Erythroblast (primary cell): Measurements from ENCODE around the gene PCGF2.

Experiments
- DNase-seq, 2 experiments: peaks; one replicate each; lab custom pipeline; 2025; lab: John Stamatoyannopoulos, UW
- GATA1 ChIP-seq: IDR thresholded peaks from 2 replicates; pipeline ENCODE4 v1.6.1; 2011; ENCODE audit warnings: low read depth, mild to moderate bottlenecking, control low read depth, low read length, moderate library complexity
- POLR2A ChIP-seq: IDR thresholded peaks from 2 replicates; pipeline ENCODE4 v1.6.1; 2011; ENCODE audit warnings: mild to moderate bottlenecking, low read length

Gene PCGF2

GRCh38 chr17:38710604-38710962 is 37.6 kb downstream of the PCGF2 start:
- no peak for DNase-seq
- TF ChIP-seq POLR2A (no peak), GATA1 (no peak)

GRCh38 chr17:38709864-38710603 is 38.1 kb downstream of the PCGF2 start:
- DNase-seq = no peak
- TF ChIP-seq GATA1 (no peak), POLR2A (no peak)

GRCh38 chr17:38709104-38709820 is 38.9 kb downstream of the PCGF2 start:
- no peak for TF ChIP-seq POLR2A
- DNase-seq = no peak

DNA sequence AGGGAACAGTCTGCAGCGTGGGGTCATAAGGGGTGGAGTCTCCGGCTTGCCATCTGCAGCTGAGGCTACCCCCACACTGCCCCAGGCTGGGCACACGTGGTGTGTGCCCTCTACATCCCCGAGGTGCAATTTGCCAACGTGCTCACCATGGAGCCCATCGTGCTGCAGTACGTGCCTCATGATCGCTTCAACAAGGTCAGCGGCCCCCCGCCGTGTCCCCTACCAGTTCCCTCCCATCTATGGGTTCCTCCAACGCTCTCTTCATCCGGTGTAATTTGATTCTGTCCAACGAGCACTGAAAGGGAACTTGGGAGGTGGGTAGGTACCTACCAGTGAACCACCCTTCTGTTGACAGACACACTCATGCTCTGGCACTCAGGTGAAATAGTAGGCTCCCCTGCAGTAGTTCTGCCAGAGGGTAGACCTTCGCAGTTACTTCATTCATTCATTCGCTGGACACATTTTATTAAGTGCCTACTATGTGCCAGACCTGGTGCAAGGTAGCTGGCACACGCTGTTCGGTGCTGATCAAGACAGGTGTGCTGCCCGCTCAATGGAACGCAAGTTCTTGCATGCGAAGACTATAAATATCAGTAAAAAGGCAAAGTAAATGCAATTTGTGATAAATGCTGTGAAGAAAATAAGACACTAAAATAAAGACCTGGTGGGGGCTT is 40.3 kb downstream of the PCGF2 start:
- TF ChIP-seq POLR2A (no peak), GATA1 (no peak)
- no peak for DNase-seq

- no peak for TF ChIP-seq GATA1
- no peak for TF ChIP-seq POLR2A
- peak; percentile 25 to 32 for DNase-seq
Measured at GRCh38 chr17:38706505-38707216, 41.5 kb downstream of the PCGF2 start.

DNA sequence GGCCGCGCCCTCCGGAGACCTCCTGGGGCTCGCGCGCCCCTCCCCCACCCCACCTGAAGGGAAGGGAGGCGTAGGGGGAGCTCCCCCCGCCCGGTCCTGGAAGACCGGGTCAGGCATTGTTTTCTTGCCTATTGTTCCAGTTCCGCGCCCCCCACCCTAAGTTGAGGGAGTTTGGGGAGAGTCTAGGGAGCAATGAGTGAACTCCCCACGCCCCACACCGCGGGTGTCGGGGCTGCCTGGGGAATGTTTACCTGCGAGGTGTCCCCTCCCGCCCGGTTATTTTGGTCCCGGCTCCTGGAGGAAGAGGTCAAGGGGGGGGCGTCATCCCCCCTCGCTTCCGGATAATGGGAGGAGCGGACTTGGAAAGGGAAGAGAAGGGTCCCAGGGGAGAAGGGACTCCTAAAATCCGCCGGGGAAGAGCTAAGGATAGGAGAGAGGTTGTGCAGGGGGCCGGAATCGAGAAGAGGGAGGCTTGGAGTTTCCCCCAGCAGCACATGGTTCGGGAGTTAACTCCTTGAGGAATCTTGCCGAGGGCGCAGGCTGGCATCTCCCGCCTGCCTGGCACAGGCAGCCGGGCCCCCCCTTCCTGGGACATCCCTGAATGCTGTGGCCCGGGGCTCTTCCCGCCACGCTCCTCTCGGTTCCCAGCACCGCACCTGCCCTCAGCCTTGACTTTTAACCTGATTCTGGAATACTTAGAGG is 42.2 kb downstream of the PCGF2 start:
- TF ChIP-seq POLR2A (no peak), GATA1 (no peak)
- no peak for DNase-seq

DNA sequence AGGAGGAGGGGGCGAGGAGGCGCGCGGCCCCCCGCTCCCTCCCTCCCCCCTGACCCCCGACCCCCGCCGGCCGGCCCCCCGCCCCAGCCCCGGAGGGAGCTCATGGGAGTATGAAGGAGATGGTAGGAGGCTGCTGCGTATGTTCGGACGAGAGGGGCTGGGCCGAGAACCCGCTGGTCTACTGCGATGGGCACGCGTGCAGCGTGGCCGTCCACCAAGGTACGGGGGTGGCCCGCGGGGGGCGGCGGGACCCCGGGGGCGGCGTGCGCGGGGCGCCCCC is 42.7 kb downstream of the PCGF2 start:
- peak; percentile 50 to 57 for DNase-seq
- no peak for TF ChIP-seq POLR2A

DNA sequence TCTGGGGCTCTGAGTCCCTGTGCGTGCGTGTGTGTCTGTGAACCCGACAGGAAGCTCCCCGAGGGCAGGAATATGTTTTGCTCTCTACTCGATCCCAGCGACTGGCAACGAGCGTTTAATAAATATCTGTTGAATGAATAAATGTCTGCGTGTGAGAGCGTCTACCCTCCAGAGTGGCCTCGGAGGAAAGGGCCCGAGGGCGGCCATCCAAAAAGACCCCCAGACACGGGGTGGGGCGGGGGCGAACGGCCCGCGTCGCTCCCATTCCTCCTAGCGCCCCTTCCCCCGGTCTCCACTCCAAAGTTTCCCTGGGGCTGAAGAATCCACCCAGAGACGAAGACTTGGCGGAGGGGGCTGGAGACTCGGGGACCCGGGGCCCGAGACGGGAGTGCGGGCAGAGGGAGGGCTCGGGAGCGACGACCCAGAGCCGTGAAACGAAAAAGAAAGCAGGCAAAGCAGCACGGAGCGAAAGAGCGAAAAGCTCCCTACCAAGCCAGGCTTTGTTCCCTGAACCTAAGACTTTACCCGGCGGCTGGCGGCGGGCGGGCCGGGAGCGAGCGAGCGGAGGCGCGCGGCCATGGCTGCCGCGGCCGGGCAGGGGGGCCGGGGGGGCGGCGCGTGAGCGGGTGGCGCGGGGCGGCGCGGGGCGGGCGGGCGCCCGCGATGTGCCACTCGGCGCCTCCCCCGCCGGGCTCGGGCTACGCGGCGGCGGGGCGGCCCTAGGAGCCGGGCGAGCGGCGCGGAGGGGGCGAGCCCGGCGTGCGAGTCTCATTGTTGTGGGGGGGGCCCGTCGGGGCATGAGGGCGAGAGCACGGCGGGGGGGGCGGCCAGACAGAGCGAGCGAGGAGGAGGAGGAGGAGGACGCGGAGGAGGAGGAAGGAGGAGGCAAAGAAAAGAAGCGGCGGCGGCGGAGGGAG is 43.3 kb downstream of the PCGF2 start, which contains the start of gene MLLT6:
Gene MLLT6, plus strand, starts transcription at position 668 of the 917 bp plus-strand sequence. CDS start 360 bp downstream, outside the sequence.
- DNase-seq = peak; percentile 83 to 90
- TF ChIP-seq GATA1 = no peak
- TF ChIP-seq POLR2A = peak; percentile 42

GRCh38 chr17:38703742-38704605 is 44.2 kb downstream of the PCGF2 start:
- DNase-seq = peak; percentile 67 to 72
- peak; percentile 40 for TF ChIP-seq POLR2A
- no peak for TF ChIP-seq GATA1

GRCh38 chr17:38702916-38703741 is 45.0 kb downstream of the PCGF2 start:
- TF ChIP-seq POLR2A (no peak), GATA1 (no peak)

DNA sequence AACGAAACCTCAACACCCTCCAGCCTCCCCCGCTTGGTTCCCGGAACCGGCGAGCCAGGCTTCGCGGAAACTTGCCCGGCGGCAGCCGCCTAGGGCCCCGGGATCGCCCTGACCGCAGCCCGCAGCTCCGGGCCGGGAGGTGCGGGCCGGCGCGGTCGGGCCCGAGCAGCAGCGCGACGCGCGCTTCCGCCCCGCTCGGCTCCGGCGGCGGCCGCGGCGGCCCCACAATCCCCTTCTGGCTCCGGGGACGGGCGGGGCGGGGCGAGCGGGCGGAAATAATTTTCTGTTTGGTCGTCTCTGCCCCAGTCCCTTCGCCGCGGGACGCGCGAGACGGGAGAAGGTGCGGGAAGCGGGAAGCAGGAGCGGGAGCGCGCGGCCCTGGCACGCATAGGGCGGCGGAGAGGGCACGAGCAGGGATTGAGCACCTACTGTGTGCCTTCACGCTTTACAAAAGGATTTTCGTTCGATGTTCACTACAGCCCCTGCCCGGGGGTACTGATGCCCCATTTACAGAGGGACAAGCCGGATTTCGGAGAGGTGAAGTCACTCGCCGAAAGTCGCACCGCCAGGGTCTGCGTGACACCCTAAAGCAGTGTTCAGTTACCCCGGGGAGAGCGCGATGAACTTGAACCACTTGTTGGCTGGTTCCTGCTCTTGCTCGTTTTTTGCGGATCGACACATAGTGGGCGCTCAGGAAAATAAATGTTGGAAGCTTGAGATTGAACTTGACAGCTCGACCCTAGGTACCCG is 45.8 kb downstream of the PCGF2 start:
- peak; percentile 90 to 93 for DNase-seq
- TF ChIP-seq GATA1 (no peak), POLR2A (peak; percentile 82)

More at GRCh38 chr17:38702916-38703741, 45.0 kb downstream of the PCGF2 start:
- peak; percentile 70 to 75 for DNase-seq
